Fibroblast of skin of back (primary cell): Measurements from ENCODE around the gene MYRF. TPM values are rescaled to one million over a fixed set of nuclear protein-coding genes. Genes with fewer than 3 reads are reported as not detected.

Experiments used
- DNase-seq: peaks from one replicate; pipeline ENCODE4 v3.0.0-alpha.2; 2013
- polyA plus RNA-seq, 2 experiments: library from polyadenylated mRNA; unstranded; fragments of 120-200 nt; gene quantifications; one replicate each; pipeline ENCODE4 v1.2.1, GENCODE V29; 2013; ENCODE audit not compliant: insufficient read length in 2 of 2

The MYRF gene
- polyA plus RNA-seq (2013, experiment 1 of 2; ENCODE audit: insufficient read length), result 9.5 TPM
- 10.9 TPM for polyA plus RNA-seq (2013, experiment 2 of 2; ENCODE audit: insufficient read length)

GRCh38 chr11:61752117-61752924 is at the start of gene MYRF:
Gene MYRF, plus strand, starts transcription at chr11:61752636. Its CDS starts 109 bp downstream, at chr11:61752745.
- DNase-seq, result peak; percentile 57

- DNase-seq, result no peak
These were observed 49.6 kb upstream of the MYRF start for GRCh38 chr11:61702701-61703312.

DNA sequence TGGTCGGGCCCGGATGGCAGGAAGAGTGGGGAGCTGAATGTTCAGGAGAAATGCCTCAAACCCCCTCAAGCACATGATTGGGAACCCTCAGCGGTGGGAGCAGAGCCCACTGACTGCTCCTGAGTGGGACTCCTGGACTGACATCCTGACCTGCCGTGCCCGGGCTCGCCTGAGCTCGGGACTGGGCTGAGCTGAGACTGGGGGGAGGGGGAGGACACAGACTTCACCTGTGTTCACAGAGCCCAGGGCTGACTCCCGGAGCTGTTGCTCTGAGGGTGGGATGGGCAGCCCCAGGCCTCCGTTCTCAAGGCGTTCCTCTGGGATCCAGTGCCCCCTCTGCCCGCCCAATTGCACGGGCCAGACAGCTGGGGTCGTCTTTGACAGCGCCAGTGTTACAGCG is 47.6 kb upstream of the MYRF start:
- no peak for DNase-seq

- DNase-seq, result no peak
These were observed 45.7 kb upstream of the MYRF start for GRCh38 chr11:61706452-61707400.

- DNase-seq, result no peak
These were observed 44.9 kb upstream of the MYRF start for GRCh38 chr11:61707574-61707973.

DNA sequence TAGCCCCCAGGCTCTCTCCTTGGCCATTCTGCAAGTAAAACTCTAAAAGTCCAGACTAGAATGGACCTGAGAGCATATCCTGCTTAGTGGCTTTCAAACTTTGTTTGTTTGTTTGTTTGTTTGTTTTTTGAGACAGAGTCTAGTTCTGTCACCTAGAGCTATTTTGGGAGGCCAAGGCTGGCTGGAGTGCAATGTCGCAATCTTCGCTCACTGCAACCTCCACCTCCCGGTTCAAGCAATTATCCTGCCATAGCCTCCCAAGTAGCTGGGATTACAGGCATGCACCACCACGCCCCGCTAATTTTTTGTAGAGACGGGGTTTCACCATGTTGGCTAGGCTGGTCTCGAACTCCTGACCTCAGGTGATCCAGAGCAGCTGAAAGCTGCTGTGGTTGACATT is 43.3 kb upstream of the MYRF start:
- DNase-seq, result no peak

DNA sequence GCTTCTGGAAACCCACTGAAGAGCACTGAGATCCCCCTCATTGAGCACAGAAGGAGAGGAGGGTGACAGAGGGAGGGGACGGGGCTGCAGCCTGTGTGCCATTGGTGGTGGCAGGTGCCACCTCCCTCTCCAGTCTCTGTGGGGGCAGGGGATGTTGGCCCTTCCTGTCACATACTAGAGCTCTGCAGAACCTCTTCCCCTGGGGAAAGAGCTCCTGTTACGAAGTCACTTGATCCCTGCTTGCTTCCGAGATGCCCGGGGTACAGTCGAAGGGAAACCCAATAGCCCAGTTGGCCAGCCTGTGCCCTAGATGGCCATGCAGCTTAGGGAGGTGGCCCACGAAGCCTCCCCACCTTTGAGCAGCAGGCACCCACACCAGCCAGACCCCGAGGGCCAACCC is 42.9 kb upstream of the MYRF start:
- no peak for DNase-seq

GRCh38 chr11:61710019-61710418 is 42.4 kb upstream of the MYRF start:
- DNase-seq, result no peak

- no peak for DNase-seq
These were observed 41.4 kb upstream of the MYRF start for GRCh38 chr11:61711037-61711436.

DNA sequence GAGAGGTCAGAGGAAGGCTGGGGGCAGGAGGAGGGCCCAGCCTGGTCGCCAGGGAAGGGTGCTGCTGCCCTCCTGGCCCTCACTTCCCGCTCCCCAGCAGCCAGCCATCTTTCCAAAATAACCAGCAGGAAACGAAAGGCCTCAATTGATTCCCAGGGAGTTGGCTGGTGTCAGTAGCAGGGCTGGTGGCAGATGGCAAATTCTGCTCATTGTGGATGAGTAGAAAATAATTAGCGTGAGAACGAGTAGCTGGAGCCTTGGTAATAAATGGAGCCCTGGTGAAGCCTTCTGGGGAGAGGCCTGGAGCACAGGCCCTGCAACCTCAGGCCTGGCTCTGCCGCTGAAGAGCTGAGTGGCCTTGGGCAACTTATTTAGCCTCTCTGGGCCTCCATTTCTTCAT is 40.9 kb upstream of the MYRF start:
- DNase-seq, result no peak

- no peak for DNase-seq
These were observed 40.1 kb upstream of the MYRF start for GRCh38 chr11:61712314-61712713.

- no peak for DNase-seq
These were observed 39.6 kb upstream of the MYRF start for GRCh38 chr11:61712846-61713245.

DNA sequence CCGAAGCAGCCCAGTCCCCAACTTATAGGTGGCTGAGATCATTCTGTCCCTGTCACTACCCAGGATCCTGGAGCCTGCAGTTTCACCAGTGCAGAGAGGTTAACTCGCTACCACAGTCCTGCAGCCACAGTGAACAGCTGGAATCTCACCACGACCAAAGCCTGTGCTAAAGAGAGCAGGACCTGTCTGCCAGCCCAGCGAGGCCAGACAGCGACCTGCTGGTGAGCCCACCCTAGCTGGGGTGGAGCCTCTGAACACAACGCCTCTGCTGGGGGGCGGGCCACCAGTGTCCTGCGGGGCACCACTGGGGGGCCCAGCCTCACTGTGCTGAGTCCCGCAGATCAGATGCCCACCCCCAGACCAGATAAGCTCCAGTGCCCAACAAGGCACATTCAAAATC is 39.0 kb upstream of the MYRF start:
- DNase-seq, result no peak

GRCh38 chr11:61713906-61714305 is 38.5 kb upstream of the MYRF start:
- DNase-seq, result no peak

GRCh38 chr11:61714316-61714715 is 38.1 kb upstream of the MYRF start:
- DNase-seq, result no peak

DNA sequence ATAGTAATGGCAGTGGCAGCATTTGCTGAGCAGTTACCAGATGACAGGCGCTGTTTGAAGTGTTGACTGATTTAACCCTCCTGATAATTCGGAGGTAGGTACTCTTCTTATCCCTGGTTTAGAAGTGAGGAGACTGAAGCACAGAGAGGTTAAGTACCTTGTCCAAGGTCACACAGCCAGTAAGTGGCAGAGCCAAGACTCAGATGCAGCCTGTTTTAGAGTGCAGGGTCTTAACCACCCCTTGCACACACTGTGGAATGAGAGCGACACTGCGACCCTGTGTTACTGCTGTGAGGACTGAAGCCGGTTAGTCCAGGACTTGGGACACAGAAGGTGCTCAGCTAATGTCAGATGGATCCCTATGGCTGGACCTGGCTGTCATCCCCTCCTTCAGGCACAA is 37.5 kb upstream of the MYRF start:
- DNase-seq, result no peak

DNA sequence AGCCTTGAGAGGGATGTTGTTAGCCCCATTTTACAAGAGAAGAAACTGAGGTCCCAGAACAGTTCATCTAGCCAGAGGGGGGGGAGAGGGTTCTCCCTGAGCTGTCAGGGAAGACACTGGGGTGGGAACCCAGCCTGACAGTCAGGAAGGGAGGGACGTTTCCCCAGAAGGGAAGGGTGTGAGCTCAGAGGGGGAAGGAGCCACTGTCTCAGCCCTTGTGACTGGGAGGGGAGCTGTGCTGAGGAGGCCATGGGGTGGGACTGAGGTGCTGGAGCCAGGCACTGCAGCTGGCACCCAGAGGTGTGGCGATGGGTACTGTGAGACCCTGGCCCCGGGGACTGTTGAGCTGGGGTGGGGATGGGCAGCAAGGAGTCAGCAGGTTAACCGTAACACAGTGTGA is 36.6 kb upstream of the MYRF start:
- DNase-seq, result no peak

GRCh38 chr11:61716478-61717285 is 35.8 kb upstream of the MYRF start:
- DNase-seq, result no peak

GRCh38 chr11:61717286-61718033 is 35.0 kb upstream of the MYRF start:
- no peak for DNase-seq

DNA sequence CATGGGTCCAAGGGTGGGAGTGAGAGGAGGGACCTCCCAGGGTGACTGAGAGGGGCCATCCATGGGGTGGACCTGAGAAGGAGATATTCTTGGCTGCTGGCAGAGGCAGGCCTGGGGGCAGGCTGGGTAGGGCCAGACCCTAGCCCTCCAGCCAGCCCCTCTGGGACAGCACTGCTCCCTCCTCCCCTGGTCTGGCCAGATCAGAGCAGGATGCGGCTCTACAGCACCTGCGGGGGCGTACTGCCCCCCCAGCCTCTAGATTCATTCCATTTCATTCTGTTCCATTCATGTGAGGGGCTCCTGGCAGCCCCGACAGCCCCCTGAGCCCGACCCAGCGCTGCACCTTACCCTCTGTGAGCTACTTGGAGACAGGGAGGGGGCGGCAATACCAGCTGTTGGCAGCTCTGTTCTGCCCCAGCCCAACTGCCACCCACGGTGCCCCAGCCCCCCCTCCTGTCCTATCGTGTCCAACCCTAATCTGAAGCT is 34.3 kb upstream of the MYRF start:
- DNase-seq, result no peak

- peak; percentile 86 for DNase-seq
These were observed 33.7 kb upstream of the MYRF start for GRCh38 chr11:61718621-61719302.
